Lung (tissue), 12 donors: ENCODE data around the gene DUSP22. TPM values are rescaled to one million over a fixed set of nuclear protein-coding genes. Genes with fewer than 3 reads are reported as not detected.

ENCODE experiments used
- ATAC-seq: fragments of 200-7000 bp; cut with Tn5 transposase; one replicate; pipeline ENCODE4 v1.9.1; 2020; ENCODE audit warnings: moderate number of reproducible peaks; ENCODE audit not compliant: insufficient read depth, low FRiP score
- DNase-seq, 3 donors: peaks; one replicate each; pipeline ENCODE4 v3.0.0-alpha.2; 2013 to 2017
- H3K27ac ChIP-seq, 2 donors: one replicate each; pipeline ENCODE4 v1.5.1; 2013; ENCODE audit warnings: mild to moderate bottlenecking in 2 of 2, moderate library complexity in 2 of 2, control low read depth in 1 of 2, inconsistent platforms in 1 of 2, low read depth in 1 of 2, low read length in 1 of 2
- H3K27me3 ChIP-seq, 3 donors: one replicate each; pipeline ENCODE4 v1.5.1; 2013; ENCODE audit warnings: low read length in 2 of 3; ENCODE audit not compliant: control insufficient read depth in 3 of 3, insufficient read depth in 3 of 3
- H3K36me3 ChIP-seq, 4 donors: one replicate each; pipeline ENCODE4 v1.5.1; 2013; ENCODE audit warnings: low read length in 4 of 4, mild to moderate bottlenecking in 1 of 4, moderate library complexity in 1 of 4; ENCODE audit not compliant: control insufficient read depth in 4 of 4, insufficient read depth in 4 of 4
- H3K4me1 ChIP-seq, 5 donors: one replicate each; pipeline ENCODE4 v1.5.1; 2013; ENCODE audit warnings: low read length in 5 of 5, mild to moderate bottlenecking in 2 of 5, moderate library complexity in 1 of 5; ENCODE audit not compliant: control insufficient read depth in 5 of 5, insufficient read depth in 5 of 5
- H3K4me3 ChIP-seq: one replicate; pipeline ENCODE4 v1.5.1; 2013; ENCODE audit warnings: mild to moderate bottlenecking, control low read depth, moderate library complexity
- H3K9ac ChIP-seq, 2 donors: one replicate each; pipeline ENCODE4 v1.5.1; 2013; ENCODE audit warnings: low read length in 2 of 2, control low read depth in 1 of 2; ENCODE audit not compliant: insufficient read depth in 1 of 2
- H3K9me3 ChIP-seq, 4 donors: one replicate each; pipeline ENCODE4 v1.5.1; 2013; ENCODE audit warnings: low read length in 3 of 4, mild to moderate bottlenecking in 1 of 4, moderate library complexity in 1 of 4; ENCODE audit not compliant: control insufficient read depth in 4 of 4, insufficient read depth in 3 of 4
- WGBS, 2 donors: extraction: QIAGEN DNeasy Blood & Tissue Kit; methylation state at CpG; one replicate each; pipeline ENCODE4 v1.1.7; 2013; 5-methylcytosine and 5-hydroxymethylcytosine counted together
- polyA plus RNA-seq, 2 donors: library from polyadenylated mRNA; stranded (reverse); fragments of 200-250 nt; gene quantifications; one replicate each; pipeline ENCODE4 v1.2.1, GENCODE V29; 2013
- total RNA-seq, 2 donors: library from RNA; depleted of rRNA in 1 of 2; stranded (reverse); fragments of >200 nt in 1 of 2; gene quantifications; one replicate each; pipeline ENCODE4 v1.2.1, GENCODE V29; 2014 to 2021
- TF ChIP-seq, protein P1 (sequence below): IDR thresholded peaks from 2 replicates; pipeline ENCODE4 v1.5.1; 2012; ENCODE audit warnings: mild to moderate bottlenecking; ENCODE audit errors: control extremely low read depth, extremely low read depth
- donor health status: control.
- donor health status: control.
- donor health status: Bipolar disorder and iron deficiency.
- donor health status: healthy.
- donor health status: DM: yes; HTN: yes; CAD: no.

Gene DUSP22
- total and polyA plus RNA-seq, 4 donors, result 38.9 to 51.1 (median 43.8) TPM

DNA sequence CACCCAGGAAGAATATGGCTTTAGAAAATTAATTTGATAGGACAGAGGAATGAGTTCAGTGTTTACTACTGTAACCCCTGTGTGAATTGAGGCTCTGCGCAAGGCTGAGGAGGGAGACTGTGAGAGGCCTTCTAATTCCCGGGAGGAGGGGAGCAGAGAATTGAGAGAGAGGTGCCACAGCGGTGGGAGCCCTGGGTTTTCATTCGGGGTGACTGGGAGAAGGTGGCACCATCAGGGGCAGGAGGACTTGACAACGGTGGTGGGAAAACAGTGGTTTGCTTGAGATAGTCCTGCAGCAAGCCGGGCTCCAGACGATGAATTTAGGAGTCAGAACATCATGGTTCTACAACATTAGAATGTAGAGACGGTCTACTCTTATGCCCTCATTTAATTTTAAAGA is 9.2 kb downstream of the DUSP22 start:
- Histone ChIP-seq H3K36me3 (peaks cover 0 to 2% (median 0%) of the 10 kb centered on the region in 4 donors), H3K4me3 (no peak overlapping the region), H3K27me3 (no peaks in the 10 kb centered on the region), H3K27ac (no peak overlapping the region), H3K9me3 (peaks cover 0 to 6% (median 0%) of the 10 kb centered on the region in 4 donors), H3K4me1 (peaks cover 0 to 11% (median 4%) of the 10 kb centered on the region in 5 donors), H3K9ac (no peak overlapping the region)
- TF ChIP-seq, protein P1, sequence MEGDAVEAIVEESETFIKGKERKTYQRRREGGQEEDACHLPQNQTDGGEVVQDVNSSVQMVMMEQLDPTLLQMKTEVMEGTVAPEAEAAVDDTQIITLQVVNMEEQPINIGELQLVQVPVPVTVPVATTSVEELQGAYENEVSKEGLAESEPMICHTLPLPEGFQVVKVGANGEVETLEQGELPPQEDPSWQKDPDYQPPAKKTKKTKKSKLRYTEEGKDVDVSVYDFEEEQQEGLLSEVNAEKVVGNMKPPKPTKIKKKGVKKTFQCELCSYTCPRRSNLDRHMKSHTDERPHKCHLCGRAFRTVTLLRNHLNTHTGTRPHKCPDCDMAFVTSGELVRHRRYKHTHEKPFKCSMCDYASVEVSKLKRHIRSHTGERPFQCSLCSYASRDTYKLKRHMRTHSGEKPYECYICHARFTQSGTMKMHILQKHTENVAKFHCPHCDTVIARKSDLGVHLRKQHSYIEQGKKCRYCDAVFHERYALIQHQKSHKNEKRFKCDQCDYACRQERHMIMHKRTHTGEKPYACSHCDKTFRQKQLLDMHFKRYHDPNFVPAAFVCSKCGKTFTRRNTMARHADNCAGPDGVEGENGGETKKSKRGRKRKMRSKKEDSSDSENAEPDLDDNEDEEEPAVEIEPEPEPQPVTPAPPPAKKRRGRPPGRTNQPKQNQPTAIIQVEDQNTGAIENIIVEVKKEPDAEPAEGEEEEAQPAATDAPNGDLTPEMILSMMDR, result no peak
- DNase-seq (no peak), ATAC-seq (no peak)
- 91 to 93% methylated on average over 8 of the region's 8 CpGs for WGBS, 2 donors

DNA sequence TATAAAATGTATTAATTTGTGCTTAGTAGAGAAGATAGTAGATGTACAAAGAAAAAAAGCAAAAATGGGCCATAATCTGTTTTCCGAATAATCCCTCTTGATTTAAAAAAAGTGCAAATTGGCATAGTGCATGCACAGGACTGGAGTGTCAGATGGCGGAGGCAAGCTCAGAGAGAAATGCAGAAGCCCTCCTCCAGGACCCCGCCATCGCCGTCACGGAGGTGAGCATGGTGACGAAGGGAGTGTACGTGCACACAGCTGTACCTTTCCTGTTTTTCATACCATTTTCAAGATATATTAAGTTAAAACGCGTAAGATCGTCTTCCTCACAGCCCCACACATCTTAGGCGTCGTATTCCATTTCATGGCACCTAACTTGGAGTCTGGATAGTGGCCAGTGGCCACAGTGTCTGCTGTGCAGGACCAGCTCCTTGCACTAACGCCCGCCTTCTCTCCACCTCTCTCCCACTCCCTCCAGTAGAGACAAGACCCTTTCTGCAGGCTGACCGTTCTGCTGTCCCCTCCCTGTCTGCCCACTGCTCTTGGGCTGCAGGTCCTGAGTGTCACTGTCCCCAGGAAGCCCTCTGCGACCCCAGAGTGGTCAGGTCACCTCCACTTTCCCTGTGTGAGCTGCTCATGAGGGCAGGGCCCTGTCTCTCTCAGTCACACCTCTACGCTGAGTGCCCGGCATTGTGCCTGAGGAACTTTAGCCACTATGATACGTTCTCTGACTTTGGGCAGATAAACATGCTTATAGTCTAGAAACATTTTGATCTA is 9.8 kb downstream of the DUSP22 start:
- no peak for ATAC-seq
- no peak overlapping the region for H3K4me3 ChIP-seq

DNA sequence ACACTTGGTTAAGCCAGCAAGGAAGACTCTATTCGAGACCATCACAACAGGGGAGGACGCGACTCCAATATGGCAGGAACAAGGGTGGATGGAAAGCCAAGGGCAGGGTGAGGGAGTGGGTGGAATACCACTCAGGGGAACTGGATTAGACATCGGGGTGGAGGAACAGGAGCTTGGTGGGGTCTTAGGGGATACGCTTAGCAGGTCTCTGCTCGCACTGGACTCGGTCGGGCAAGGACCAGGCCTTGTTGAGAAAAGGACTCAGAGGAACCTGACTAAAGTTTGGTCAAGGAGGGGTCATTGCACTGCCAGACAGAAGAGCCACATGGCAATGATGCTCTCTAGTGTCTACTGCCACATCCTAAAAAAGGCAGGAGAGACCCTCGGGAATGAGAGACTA is 10.5 kb downstream of the DUSP22 start:
- no peak for ATAC-seq
- Histone ChIP-seq H3K9me3 (peaks cover 0 to 6% (median 2%) of the 10 kb centered on the region in 4 donors), H3K9ac (no peak overlapping the region), H3K4me1 (peaks cover 0 to 7% (median 4%) of the 10 kb centered on the region in 5 donors), H3K4me3 (no peak overlapping the region), H3K27me3 (no peaks in the 10 kb centered on the region), H3K36me3 (peaks cover 0 to 2% (median 0%) of the 10 kb centered on the region in 4 donors), H3K27ac (no peak overlapping the region)
- TF ChIP-seq, protein P1, result no peak
- no peak for DNase-seq
- 93 to 96% methylated on average over 9 of the region's 9 CpGs for WGBS, 2 donors

More for the DNA sequence above, 9.8 kb downstream of the DUSP22 start:
- Histone ChIP-seq H3K9ac (no peak overlapping the region), H3K4me1 (peaks cover 0 to 11% (median 4%) of the 10 kb centered on the region in 5 donors), H3K27ac (no peak overlapping the region), H3K9me3 (peaks cover 0 to 6% (median 0%) of the 10 kb centered on the region in 4 donors), H3K36me3 (peaks cover 0 to 2% (median 0%) of the 10 kb centered on the region in 4 donors), H3K27me3 (no peaks in the 10 kb centered on the region)
- TF ChIP-seq, protein P1, result no peak
- no peak for DNase-seq
- WGBS, 2 donors, result 92 to 95% methylated on average over 20 of the region's 20 CpGs
